HG03521 (cell line): ENCODE measurements around the gene MMP23B.
"Not testable (repeated sequence)": the region's sequence is repeated elsewhere in the genome, so short reads cannot be mapped to it uniquely, and the experiment has no call there.

Source experiments
- ATAC-seq: cut with Tn5 transposase; IDR thresholded peaks from one replicate; pipeline ENCODE4 v1.9.1; 2021; ENCODE audit warnings: mild to moderate bottlenecking, moderate library complexity; ENCODE audit not compliant: unreplicated experiment

Gene MMP23B

GRCh38 chr1:1629430-1630190 lies 2.4 kb upstream of the MMP23B start:
- ATAC-seq = no peak

- peak; percentile 66 for ATAC-seq
Measured at GRCh38 chr1:1630191-1630964, 1.6 kb upstream of the MMP23B start.

- ATAC-seq = no peak
Measured at GRCh38 chr1:1630965-1631781, 800 bp upstream of the MMP23B start.

GRCh38 chr1:1633409-1633808 lies 1.4 kb downstream of the MMP23B start:
- ATAC-seq = not testable (repeated sequence)

GRCh38 chr1:1634613-1635012 lies 2.6 kb downstream of the MMP23B start:
- not testable (repeated sequence) for ATAC-seq

GRCh38 chr1:1636621-1637478 lies 4.9 kb downstream of the MMP23B start:
- not testable (repeated sequence) for ATAC-seq

GRCh38 chr1:1637479-1637875 lies 5.5 kb downstream of the MMP23B start:
- not testable (repeated sequence) for ATAC-seq

- ATAC-seq = not testable (repeated sequence)
Measured at GRCh38 chr1:1638528-1638927, 6.6 kb downstream of the MMP23B start.

- ATAC-seq = not testable (repeated sequence)
Measured at GRCh38 chr1:1639368-1639767, 7.4 kb downstream of the MMP23B start.

GRCh38 chr1:1640081-1640480 lies 8.1 kb downstream of the MMP23B start:
- not testable (repeated sequence) for ATAC-seq

- ATAC-seq = not testable (repeated sequence)
Measured at GRCh38 chr1:1640711-1641461, 8.9 kb downstream of the MMP23B start.

GRCh38 chr1:1646326-1646725 lies 14.4 kb downstream of the MMP23B start:
- ATAC-seq = not testable (repeated sequence)

GRCh38 chr1:1647567-1648241 lies 15.7 kb downstream of the MMP23B start:
- ATAC-seq = not testable (repeated sequence)

GRCh38 chr1:1648265-1648664 lies 16.3 kb downstream of the MMP23B start:
- ATAC-seq = not testable (repeated sequence)

GRCh38 chr1:1658583-1659549 lies 26.9 kb downstream of the MMP23B start, which contains the start of gene CDK11B:
Gene CDK11B, minus strand, starts transcription at chr1:1659004. Its CDS starts 1,519 bp downstream, at chr1:1657485.
- ATAC-seq = peak; percentile 77

GRCh38 chr1:1662392-1662791 lies 30.4 kb downstream of the MMP23B start:
- not testable (repeated sequence) for ATAC-seq

GRCh38 chr1:1662830-1663560 lies 31.0 kb downstream of the MMP23B start:
- not testable (repeated sequence) for ATAC-seq
